Measurements from ENCODE around the gene RNF157.
A peak's percentile ranks its signal among the peaks of the same experiment; 100 is the strongest.

The RNF157 gene

DNA sequence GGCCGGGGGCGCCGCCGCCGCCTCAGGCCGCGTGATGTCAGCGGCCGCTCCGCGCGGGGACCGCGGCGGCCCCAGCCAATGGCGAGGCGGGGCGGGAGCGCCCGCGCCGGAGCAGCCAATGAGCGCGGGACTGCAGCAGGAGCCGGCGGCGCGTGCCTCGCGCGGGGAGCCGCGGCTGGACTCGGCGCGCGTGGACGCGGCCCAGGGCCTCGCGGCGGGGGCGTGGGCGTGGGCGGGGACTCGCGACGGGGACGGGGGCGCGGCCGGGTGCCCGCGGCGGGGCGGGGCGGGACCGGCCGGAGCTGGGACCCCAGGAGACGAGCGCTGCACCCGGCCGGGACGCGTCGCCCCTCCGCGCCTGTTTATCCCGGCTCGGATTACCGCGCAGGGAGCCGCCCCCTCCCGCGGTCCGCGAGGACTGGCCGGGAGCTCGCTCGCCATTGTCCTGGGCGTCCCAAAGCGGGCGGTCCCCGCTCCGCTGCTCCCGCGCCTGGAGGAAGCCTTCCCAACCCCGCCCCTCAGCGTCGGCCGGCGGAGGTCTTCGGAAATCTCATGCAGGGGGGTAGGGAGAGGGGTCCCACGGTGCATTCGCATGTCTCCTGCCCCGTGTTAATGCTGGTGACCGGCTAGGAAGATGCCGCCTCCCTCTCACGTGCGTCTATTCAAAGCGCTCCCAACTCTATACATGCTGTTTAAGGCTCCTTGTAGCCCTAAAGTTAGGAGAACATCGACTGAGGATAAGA, at the start of gene RNF157:
Gene RNF157, minus strand, starts transcription at position 33 of the 743 bp plus-strand sequence. CDS start 253 bp downstream, outside the sequence.
- TF ChIP-seq, protein P1, sequence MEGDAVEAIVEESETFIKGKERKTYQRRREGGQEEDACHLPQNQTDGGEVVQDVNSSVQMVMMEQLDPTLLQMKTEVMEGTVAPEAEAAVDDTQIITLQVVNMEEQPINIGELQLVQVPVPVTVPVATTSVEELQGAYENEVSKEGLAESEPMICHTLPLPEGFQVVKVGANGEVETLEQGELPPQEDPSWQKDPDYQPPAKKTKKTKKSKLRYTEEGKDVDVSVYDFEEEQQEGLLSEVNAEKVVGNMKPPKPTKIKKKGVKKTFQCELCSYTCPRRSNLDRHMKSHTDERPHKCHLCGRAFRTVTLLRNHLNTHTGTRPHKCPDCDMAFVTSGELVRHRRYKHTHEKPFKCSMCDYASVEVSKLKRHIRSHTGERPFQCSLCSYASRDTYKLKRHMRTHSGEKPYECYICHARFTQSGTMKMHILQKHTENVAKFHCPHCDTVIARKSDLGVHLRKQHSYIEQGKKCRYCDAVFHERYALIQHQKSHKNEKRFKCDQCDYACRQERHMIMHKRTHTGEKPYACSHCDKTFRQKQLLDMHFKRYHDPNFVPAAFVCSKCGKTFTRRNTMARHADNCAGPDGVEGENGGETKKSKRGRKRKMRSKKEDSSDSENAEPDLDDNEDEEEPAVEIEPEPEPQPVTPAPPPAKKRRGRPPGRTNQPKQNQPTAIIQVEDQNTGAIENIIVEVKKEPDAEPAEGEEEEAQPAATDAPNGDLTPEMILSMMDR (IDR thresholded peaks at IDR 0.05): no peak

DNA sequence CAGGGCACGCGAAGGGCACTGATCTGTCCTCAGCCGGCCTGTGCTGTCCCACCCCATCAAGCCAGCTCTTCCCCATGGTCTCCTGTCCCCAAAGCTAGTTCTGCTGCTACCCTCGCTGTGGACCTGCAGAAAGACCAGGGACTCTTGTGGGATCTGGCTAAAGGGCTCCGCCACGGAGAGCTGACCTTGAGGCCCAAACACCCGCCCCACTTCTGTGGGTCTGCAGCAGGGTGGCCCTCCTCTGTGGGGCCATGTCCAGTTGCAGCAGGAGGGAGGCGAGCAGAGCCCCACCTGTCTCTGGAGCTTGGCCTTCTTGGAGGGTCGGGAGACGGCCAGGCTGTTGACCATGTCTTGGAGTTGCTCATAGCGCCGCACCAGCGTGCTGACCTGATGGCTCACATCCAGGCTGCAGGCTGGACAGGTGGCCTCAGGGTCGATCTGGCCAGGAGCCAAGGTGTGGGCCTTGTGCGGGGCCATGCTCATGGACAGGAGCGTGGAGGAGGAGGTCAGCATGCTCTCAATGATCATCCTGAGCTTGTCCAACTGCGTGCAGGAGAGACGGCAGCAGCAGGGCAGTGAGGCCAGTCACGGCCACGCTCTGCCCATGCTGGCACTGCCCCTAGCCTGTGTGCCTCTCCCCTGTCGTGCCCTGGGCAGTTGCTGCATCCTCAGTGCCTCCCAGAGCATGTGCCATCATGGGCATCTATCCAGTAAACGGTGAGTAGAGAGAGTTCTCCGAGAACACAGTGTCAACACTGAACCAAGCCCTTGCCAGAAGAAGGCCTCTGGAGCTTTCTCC, 41.5 kb upstream of the RNF157 start:
- TF ChIP-seq, protein P1 (IDR thresholded peaks at IDR 0.05): no peak

DNA sequence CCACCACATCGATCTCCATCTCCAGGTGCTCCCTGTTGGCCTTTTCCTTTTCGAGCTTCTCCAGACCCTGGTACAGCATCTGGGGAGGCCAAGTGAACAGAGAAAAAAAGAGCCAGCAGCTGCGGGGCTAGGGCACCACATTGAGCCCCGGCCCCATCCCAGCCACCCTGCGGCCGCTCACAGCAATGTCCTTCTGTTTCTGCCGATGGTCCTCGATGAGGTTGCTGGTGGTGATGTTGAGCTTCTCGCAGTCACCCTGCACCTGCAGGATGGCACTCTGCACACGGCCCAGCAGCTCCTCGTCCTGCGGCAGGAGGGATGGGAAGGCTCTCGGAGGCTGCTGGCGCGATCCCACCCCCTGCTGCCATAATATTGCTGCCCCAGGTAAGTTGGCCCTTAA, 40.4 kb upstream of the RNF157 start:
- TF ChIP-seq, protein P1 (IDR thresholded peaks at IDR 0.05): no peak

DNA sequence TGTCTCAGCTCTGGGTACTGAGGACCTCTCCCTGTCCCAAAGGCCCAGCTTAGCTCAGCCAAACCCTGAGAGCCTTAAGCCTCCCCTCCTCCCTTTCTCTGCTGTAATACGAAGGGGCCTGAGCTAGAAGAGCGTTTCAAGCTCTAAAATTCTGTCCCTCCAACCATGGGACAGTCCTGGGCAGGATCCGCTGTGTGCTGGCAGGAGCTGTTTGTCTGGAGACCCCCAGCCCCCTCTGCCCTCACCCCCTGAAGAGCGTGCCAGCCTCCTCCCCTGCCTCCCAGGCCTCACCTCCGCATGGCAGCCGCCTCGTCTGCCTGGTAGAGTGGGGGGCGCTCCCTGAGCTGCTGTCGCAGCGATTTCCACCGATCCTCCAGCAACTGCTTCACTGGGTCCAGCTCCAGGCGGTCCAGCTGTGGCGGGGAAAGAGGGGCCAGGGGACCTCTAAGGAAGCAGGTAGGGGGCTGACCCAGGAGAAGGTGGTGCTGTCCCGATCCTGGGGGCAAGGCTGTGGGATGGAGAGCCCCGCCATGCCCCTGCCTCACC, 39.5 kb upstream of the RNF157 start:
- TF ChIP-seq, protein P1 (IDR thresholded peaks at IDR 0.05): no peak; the same call in 1 of the 2 replicates

DNA sequence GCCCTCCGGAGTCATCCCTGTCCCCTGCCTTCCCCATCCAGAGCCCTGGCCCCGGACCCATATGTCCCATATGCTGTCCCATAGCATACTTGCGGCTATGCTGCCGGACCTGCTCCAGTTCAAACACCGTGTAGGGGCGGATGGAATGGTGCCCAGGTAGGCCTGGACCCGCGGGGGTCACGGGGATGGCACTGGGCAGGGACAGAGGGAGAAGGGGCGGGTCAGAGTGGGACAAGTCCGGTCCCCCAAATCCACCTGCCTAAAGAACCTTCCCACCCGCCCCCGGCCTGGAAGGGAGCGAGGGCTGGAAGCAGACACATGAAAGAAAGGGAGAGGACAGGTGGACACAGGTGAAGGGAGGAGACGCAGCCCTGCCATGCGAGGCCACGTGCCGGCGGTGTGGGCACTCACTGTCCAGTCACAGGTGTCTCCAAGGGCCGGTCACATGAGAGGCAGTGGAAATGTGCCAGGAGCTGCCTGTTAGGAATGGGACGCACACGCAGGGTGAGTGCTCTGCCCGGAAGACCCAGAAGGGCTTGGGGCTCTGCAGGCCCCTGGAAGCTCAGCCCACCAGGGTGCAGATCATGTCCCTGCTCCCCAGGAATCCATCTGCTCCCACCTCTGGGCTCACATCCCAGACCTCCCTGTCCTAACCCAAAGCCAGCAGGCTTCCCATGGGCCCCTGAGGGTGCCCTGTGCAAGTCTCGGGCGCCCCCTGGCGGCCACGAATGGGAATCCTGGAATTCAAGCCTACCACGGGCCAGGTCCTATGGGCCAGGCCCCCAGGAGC, 38.9 kb upstream of the RNF157 start:
- TF ChIP-seq, protein P1 (IDR thresholded peaks at IDR 0.05): peak; percentile 91

DNA sequence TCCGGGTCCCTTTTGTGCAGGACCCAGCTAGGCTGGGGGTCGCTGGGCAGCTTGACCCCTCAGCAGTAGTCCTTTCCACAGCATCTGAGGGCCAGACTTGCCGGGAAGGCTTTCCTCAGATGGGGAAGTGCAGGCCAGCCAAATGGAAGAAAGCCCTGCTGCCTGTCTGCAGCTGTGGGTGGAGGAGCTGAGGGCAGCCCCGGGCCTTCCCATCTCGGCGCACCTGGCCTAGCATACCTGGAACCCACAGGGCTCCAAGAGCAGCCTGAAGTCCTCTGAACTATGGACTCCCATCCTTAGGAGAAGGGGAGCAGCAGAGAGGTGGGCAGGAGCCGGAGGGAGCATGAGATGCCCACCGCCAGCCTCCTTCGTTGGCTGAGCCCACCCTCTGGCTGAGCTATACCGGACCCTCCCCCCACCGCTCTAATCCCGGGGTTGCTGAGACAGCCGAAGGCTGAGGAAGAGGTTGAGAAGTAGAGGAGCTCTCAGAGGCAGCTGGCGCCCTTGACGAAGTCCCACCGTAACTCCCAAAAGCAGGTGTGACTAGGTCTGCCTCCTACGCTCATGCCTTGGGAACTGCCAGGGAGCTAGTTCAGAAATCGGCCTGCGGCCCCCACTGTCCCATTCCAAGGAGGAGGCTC, 38.1 kb upstream of the RNF157 start:
- TF ChIP-seq, protein P1 (IDR thresholded peaks at IDR 0.05): no peak

Data from LNCAP (cell line).